HepG2 (cell line): Measurements from ENCODE around the gene CBX2. TPM values are rescaled to one million over a fixed set of nuclear protein-coding genes. Genes with fewer than 3 reads are reported as not detected.

Source experiments
- ARNT ChIP-seq: fragments of 450-650 bp; IDR thresholded peaks from 2 replicates; pipeline ENCODE4 v1.6.1; 2017
- ATM ChIP-seq: fragments of 450-650 bp; IDR thresholded peaks from 2 replicates; pipeline ENCODE4 v1.7.1; 2017; ENCODE audit warnings: mild to moderate bottlenecking, borderline replicate concordance
- CC2D1A ChIP-seq: sonication (generic); formaldehyde crosslinking; IDR thresholded peaks from 2 replicates; pipeline ENCODE4 v1.8.1; 2023; ENCODE audit warnings: mild to moderate bottlenecking, missing genetic modification reagents
- KDM1A ChIP-seq: IDR thresholded peaks from 2 replicates; pipeline ENCODE4 v1.6.1; 2016; ENCODE audit warnings: missing compliant biosample characterization
- NBN ChIP-seq: fragments of 450-650 bp; conservative IDR thresholded peaks from 2 replicates; pipeline ENCODE4 v1.6.1; 2017
- NCOA1 ChIP-seq: sonication (generic); formaldehyde crosslinking; IDR thresholded peaks from 2 replicates; pipeline ENCODE4 v1.9.0; 2021; ENCODE audit warnings: missing genetic modification reagents
- NPAS2 ChIP-seq: sonication (generic); formaldehyde crosslinking; IDR thresholded peaks from 2 replicates; pipeline ENCODE4 v1.8.0; 2022; ENCODE audit warnings: mild to moderate bottlenecking, missing genetic modification reagents, borderline replicate concordance
- NR2F2 ChIP-seq: IDR thresholded peaks from 2 replicates; pipeline ENCODE4 v1.6.1; 2012; ENCODE audit warnings: low read depth, inconsistent platforms, borderline replicate concordance
- PAF1 ChIP-seq: IDR thresholded peaks from 2 replicates; pipeline ENCODE4 v1.6.1; 2016; ENCODE audit warnings: missing genetic modification reagents, missing compliant biosample characterization
- SIN3A ChIP-seq: IDR thresholded peaks from 2 replicates; pipeline ENCODE4 v1.6.1; 2011; ENCODE audit warnings: low read depth, mild to moderate bottlenecking, control low read depth, low read length, borderline replicate concordance
- ZBTB7A ChIP-seq: sonication (generic); formaldehyde crosslinking; IDR thresholded peaks from 2 replicates; pipeline ENCODE4 v1.8.0; 2022; ENCODE audit warnings: mild to moderate bottlenecking, missing genetic modification reagents
- ZNF331 ChIP-seq: sonication (generic); formaldehyde crosslinking; IDR thresholded peaks from 2 replicates; pipeline ENCODE4 v1.4.0; 2020; ENCODE audit warnings: missing genetic modification reagents
- ZNF550 ChIP-seq: sonication (generic); formaldehyde crosslinking; IDR thresholded peaks from 2 replicates; pipeline ENCODE4 v1.4.0; 2020; ENCODE audit warnings: mild to moderate bottlenecking, missing genetic modification reagents, borderline replicate concordance
- ZNF570 ChIP-seq: sonication (generic); formaldehyde crosslinking; IDR thresholded peaks from 2 replicates; pipeline ENCODE4 v1.4.0; 2020; ENCODE audit warnings: mild to moderate bottlenecking, missing genetic modification reagents, borderline replicate concordance
- ZNF577 ChIP-seq: sonication (generic); formaldehyde crosslinking; IDR thresholded peaks from 2 replicates; pipeline ENCODE4 v1.4.0; 2020; ENCODE audit warnings: mild to moderate bottlenecking, low read depth, missing genetic modification reagents, borderline replicate concordance
- polyA plus RNA-seq, 8 experiments: library from polyadenylated mRNA; depleted of rRNA in 3 of 8; stranded (reverse) in 7 of 8; unstranded in 1 of 8; fragments of >200 nt; fragmentation: Illumina TruSeq in 4 of 8; extraction: Trizol in 4 of 8; gene quantifications; 2 replicates each; pipeline versions ENCODE4 v1.2.1 to v1.2.3, GENCODE V29; 2011 to 2016; ENCODE audit warnings: low read depth in 4 of 8, missing spikeins in 1 of 8, mixed read lengths in 1 of 8; ENCODE audit not compliant: insufficient read depth in 1 of 8
- total RNA-seq, 5 experiments: library from RNA; depleted of rRNA; stranded (reverse); fragments of >200 nt; fragmentation: Illumina TruSeq; extraction: Trizol; gene quantifications; 2 replicates each; pipeline ENCODE4 v1.2.3, GENCODE V29; 2016; ENCODE audit warnings: low read depth in 1 of 5
- TF ChIP-seq, protein P1 (sequence below): sonication (generic); formaldehyde crosslinking; IDR thresholded peaks from 2 replicates; pipeline ENCODE4 v1.9.0; 2021; ENCODE audit warnings: missing genetic modification reagents, borderline replicate concordance
- TF ChIP-seq, protein P2 (sequence below): sonication (generic); formaldehyde crosslinking; IDR thresholded peaks from 2 replicates; pipeline ENCODE4 v1.4.0; 2020; ENCODE audit warnings: missing genetic modification reagents, borderline replicate concordance
- TF ChIP-seq, protein P3 (sequence below): sonication (generic); formaldehyde crosslinking; IDR thresholded peaks from 2 replicates; pipeline ENCODE4 v1.4.0; 2020; ENCODE audit warnings: low read depth, mild to moderate bottlenecking, missing genetic modification reagents
- TF ChIP-seq, protein P4 (sequence below): sonication (generic); formaldehyde crosslinking; IDR thresholded peaks from 2 replicates; pipeline ENCODE4 v1.4.0; 2020; ENCODE audit warnings: missing genetic modification reagents
- TF ChIP-seq, protein P5 (sequence below): sonication (generic); formaldehyde crosslinking; conservative IDR thresholded peaks from 2 replicates; pipeline ENCODE4 v1.4.0; 2020; ENCODE audit warnings: missing genetic modification reagents
- TF ChIP-seq, protein P6 (sequence below): sonication (generic); formaldehyde crosslinking; IDR thresholded peaks from 2 replicates; pipeline ENCODE4 v1.5.0; 2020; ENCODE audit warnings: missing genetic modification reagents

CBX2 gene
- total and polyA plus RNA-seq, 2 of the 13 experiments (the other 11 are each of a cell fraction or from before 2014, with no cell fraction given), result 14.5 to 31.1 TPM

DNA sequence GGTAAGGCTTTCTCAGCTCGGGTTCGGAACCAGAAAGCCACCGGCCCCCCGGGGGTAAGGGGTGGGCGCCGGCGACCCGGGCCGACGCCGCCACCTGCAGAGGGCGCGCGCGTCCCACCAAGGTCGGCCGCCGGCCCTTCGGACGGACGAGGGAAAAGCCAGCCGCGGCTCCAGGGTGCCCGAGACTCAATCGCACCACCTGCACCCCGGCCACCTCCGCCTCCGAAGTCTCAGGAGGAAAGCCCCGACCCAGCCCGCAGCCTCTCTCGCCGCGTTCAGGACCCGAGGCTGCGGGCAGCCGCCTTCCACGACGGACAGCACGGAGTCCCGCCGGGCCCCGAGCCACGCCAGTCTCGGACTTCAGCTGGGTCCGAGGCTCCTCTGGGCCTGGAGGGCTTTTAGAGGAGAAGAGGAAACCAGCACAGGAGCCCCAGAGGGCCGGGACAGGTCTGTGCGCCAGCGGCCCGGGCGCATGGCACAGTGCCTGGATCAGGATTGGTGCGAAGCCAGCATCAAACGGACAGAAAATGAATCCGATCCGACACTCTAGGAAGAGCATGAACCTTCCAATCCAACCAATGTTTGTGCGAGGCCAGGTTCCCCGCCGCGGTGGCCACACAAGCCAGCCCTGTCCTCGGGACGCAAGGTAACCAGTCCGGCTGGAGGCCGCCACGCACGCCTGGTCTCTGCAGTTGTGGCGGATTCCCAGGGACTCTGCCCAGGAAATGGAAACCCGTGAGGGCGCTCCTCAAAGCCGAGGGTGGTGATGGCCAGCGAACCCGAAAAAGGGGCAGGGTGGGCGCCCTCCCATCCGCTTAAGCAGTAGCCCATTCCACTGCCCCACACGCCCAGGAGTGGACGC, 12.2 kb downstream of the CBX2 start (continued):
- TF ChIP-seq ATM, result no peak
- no peak for TF ChIP-seq NR2F2
- TF ChIP-seq, protein P1, sequence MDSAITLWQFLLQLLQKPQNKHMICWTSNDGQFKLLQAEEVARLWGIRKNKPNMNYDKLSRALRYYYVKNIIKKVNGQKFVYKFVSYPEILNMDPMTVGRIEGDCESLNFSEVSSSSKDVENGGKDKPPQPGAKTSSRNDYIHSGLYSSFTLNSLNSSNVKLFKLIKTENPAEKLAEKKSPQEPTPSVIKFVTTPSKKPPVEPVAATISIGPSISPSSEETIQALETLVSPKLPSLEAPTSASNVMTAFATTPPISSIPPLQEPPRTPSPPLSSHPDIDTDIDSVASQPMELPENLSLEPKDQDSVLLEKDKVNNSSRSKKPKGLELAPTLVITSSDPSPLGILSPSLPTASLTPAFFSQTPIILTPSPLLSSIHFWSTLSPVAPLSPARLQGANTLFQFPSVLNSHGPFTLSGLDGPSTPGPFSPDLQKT (CRISPR knock-in tag), result peak; percentile 21; the same call in 1 of the 2 replicates
- TF ChIP-seq ZNF577 (CRISPR knock-in tag), result no peak
- TF ChIP-seq NPAS2 (CRISPR knock-in tag), result no peak
- TF ChIP-seq NBN, result no peak
- TF ChIP-seq PAF1 (CRISPR knock-in tag), result no peak
- no peak for TF ChIP-seq KDM1A (CRISPR knock-in tag)
- no peak for TF ChIP-seq ZNF570 (CRISPR knock-in tag)
- no peak for TF ChIP-seq ZNF331 (CRISPR knock-in tag)
- TF ChIP-seq NCOA1 (CRISPR knock-in tag), result no peak
- TF ChIP-seq, protein P2, sequence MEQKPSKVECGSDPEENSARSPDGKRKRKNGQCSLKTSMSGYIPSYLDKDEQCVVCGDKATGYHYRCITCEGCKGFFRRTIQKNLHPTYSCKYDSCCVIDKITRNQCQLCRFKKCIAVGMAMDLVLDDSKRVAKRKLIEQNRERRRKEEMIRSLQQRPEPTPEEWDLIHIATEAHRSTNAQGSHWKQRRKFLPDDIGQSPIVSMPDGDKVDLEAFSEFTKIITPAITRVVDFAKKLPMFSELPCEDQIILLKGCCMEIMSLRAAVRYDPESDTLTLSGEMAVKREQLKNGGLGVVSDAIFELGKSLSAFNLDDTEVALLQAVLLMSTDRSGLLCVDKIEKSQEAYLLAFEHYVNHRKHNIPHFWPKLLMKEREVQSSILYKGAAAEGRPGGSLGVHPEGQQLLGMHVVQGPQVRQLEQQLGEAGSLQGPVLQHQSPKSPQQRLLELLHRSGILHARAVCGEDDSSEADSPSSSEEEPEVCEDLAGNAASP (CRISPR knock-in tag), result no peak
- TF ChIP-seq, protein P3, sequence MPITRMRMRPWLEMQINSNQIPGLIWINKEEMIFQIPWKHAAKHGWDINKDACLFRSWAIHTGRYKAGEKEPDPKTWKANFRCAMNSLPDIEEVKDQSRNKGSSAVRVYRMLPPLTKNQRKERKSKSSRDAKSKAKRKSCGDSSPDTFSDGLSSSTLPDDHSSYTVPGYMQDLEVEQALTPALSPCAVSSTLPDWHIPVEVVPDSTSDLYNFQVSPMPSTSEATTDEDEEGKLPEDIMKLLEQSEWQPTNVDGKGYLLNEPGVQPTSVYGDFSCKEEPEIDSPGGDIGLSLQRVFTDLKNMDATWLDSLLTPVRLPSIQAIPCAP (CRISPR knock-in tag), result no peak
- peak; percentile 83 for TF ChIP-seq ZBTB7A
- TF ChIP-seq, protein P4, sequence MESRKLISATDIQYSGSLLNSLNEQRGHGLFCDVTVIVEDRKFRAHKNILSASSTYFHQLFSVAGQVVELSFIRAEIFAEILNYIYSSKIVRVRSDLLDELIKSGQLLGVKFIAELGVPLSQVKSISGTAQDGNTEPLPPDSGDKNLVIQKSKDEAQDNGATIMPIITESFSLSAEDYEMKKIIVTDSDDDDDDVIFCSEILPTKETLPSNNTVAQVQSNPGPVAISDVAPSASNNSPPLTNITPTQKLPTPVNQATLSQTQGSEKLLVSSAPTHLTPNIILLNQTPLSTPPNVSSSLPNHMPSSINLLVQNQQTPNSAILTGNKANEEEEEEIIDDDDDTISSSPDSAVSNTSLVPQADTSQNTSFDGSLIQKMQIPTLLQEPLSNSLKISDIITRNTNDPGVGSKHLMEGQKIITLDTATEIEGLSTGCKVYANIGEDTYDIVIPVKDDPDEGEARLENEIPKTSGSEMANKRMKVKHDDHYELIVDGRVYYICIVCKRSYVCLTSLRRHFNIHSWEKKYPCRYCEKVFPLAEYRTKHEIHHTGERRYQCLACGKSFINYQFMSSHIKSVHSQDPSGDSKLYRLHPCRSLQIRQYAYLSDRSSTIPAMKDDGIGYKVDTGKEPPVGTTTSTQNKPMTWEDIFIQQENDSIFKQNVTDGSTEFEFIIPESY (CRISPR knock-in tag), result peak; percentile 96
- no peak for TF ChIP-seq ARNT
- TF ChIP-seq SIN3A, result 0 out of 2 replicates have a peak, but pooled peaks have one; percentile 24
- no peak for TF ChIP-seq ZNF550 (CRISPR knock-in tag)
- TF ChIP-seq, protein P5, sequence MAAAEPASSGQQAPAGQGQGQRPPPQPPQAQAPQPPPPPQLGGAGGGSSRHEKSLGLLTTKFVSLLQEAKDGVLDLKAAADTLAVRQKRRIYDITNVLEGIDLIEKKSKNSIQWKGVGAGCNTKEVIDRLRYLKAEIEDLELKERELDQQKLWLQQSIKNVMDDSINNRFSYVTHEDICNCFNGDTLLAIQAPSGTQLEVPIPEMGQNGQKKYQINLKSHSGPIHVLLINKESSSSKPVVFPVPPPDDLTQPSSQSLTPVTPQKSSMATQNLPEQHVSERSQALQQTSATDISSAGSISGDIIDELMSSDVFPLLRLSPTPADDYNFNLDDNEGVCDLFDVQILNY (CRISPR knock-in tag), result no peak; the same call in 1 of the 2 replicates
- TF ChIP-seq, protein P6, sequence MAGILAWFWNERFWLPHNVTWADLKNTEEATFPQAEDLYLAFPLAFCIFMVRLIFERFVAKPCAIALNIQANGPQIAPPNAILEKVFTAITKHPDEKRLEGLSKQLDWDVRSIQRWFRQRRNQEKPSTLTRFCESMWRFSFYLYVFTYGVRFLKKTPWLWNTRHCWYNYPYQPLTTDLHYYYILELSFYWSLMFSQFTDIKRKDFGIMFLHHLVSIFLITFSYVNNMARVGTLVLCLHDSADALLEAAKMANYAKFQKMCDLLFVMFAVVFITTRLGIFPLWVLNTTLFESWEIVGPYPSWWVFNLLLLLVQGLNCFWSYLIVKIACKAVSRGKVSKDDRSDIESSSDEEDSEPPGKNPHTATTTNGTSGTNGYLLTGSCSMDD (CRISPR knock-in tag), result no peak
- TF ChIP-seq CC2D1A, result no peak
